Right ventricle myocardium inferior (tissue), 1 donor: ENCODE data around the gene TPGS1. TPM values are rescaled to one million over a fixed set of nuclear protein-coding genes. Genes with fewer than 3 reads are reported as not detected.

Experiments used
- ATAC-seq: fragments of 200-7000 bp; cut with Tn5 transposase; one replicate; pipeline ENCODE4 v1.9.1; 2020; ENCODE audit warnings: mild to moderate bottlenecking, moderate library complexity
- DNase-seq: peaks from one replicate; pipeline ENCODE4 v3.0.0; 2021; ENCODE audit errors: missing footprints
- intact Hi-C: fragments of 100-400 bp; cut with DNase I; formaldehyde crosslinking; loops from one replicate; pipeline ENCODE4 v1.11.0; 2022
- total RNA-seq: library from RNA; stranded (reverse); fragmentation: NEBNext Ultra II Directional; extraction: Animal tissue kit (Norgen Biotek cat#: 25700); gene quantifications from one replicate; pipeline ENCODE4 v1.2.1, GENCODE V29; 2021
- donor health status: DM: no; HTN: yes; CAD: no; lungs with severe emphysema.

TPGS1 gene
- total RNA-seq, 1 donor from 2014 or later = 10.3 TPM

- peak; percentile 91 for DNase-seq
- intact Hi-C loops = loop anchor here (2.0 to 5.0 kb wide), 3 partner anchors 26 to 100 kb away; partner anchors contain the start of genes BSG, POLRMT and TPGS1
- peak; percentile 65 for ATAC-seq
Measured at GRCh38 chr19:532561-533363, 25.5 kb downstream of the TPGS1 start.

DNA sequence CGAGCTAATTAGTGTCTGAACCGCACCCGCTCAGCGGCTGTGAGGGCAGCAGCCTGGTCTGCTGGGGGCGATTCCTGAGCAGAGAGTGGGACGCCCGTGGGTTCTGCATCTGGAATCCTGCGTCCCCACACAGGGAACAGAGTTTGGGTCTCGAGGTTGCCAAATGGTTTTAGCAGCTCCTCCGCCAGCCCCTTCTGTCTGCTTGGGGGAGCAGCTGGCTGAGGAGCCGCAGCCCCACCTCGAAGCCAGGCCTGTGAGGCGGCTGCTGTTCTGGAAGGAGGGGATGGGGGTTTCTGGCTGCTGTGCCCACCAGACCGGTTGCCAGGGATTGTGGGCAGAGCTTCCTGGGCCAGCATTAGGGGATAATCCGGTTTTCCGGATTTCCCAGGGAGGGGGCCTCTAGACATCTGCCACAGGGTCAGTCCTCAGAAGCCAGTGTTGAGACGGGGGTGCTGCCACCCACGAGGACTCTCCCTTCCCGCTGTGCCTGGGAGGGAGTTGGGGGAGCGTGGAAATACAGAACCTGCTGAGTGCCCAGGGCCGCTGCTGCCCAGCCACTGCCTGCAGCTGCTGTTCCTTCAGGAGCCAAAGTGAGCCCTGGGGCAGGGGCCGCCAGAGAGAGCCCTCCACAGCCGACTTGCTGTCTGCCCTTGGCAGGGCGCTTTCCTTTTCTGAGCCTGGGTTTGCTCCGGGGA is 26.2 kb downstream of the TPGS1 start:
- ATAC-seq = no peak
- peak; percentile 63 for DNase-seq
- intact Hi-C loops = loop anchor here (2.0 to 5.0 kb wide), 3 partner anchors 27 to 99 kb away; partner anchors contain the start of genes BSG, POLRMT and TPGS1

- intact Hi-C loops = loop anchor here (5.0 kb wide), 1 partner anchor 98 kb away; the partner anchor contains the start of gene POLRMT
Measured at GRCh38 chr19:534088-534487, 26.8 kb downstream of the TPGS1 start.

DNA sequence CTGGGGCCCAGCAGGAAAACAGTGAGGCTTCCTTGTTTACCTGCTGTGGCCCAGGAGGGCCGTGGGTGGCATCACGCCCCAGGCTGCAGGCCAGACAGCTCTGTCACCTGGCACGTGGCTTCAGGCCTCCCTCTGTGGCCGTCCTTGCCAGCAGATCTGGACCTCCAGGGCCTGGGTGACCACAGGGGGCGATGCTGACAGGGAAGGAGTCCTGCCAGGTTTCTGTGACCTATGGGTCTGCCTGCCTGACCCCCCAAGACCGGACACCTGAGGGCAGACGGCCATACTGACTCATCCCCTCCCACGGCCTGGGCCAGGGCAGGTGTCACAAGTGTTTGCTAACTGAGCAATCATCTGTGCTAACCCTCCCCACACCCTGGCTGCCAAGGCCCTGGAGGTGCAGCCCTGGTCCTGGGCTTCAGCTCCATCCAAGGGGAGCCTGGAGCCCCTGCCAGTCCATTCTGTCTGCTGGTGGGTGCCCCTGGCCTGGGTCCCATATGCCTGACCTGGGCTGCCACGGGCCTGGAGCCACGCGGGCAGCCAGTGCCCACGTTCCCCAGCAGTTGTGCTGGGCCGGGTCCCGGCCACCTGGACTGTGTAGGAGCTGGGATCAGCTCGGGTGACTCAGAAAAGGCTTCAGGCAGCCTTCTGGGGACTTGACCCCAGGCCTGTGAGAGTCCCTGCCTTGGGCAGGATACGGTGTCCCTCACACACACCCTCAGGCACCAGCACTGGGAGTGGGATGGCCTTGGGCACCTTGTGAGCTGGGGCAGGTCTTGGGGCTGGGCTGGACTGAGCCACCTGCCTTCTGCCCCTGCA is 27.9 kb downstream of the TPGS1 start:
- ATAC-seq (no peak), DNase-seq (peak; percentile 61)
- intact Hi-C loops = no loop called here

More at GRCh38 chr19:534088-534487, 26.8 kb downstream of the TPGS1 start:
- ATAC-seq = no peak
- no peak for DNase-seq

DNA sequence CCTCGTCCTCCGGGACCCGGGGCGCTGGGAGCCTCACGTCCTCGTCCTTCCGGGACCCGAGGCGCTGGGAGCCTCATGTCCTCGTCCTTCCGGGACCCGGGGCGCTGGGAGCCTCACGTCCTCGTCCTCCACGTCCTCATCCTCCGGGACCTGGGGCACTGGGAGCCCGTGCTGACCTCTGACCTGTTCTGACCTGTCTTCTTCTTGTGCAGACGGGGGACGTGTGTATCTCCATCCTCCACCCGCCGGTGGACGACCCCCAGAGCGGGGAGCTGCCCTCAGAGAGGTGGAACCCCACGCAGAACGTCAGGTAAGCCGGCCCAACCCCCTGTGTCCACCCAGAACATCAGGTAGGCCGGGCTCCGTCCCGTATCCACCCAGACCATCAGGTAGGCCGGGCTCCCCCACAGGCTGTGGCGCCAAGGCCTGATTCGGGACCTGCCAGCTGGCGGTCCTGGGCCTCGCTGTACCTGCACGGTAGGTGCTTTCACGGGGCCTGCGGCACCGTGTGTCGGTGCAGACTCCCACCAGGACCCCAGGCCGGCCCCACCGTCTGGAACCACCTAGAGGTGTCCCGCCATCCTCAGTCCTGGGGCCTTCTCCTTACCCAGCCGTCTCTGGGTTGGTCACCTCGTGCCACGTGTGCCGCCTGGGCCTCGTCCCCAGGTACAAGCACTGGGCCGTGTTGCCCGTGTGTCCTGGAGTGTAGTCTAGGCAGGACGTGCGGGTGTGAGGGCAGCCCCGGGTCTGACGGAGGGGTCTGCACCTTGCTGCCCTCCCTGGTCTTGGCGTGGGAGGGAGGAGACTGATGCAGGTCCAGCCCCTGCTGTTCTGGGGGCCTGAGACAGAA is 29.0 kb downstream of the TPGS1 start:
- intact Hi-C loops = no loop called here
- ATAC-seq = no peak
- DNase-seq = peak; percentile 56

GRCh38 chr19:536881-537404 is 29.6 kb downstream of the TPGS1 start:
- intact Hi-C loops = no loop called here
- ATAC-seq = no peak
- no peak for DNase-seq

GRCh38 chr19:538641-539428 is 31.5 kb downstream of the TPGS1 start:
- peak; percentile 62 for DNase-seq
- intact Hi-C loops = no loop called here
- no peak for ATAC-seq

GRCh38 chr19:539429-540030 is 32.2 kb downstream of the TPGS1 start:
- ATAC-seq = no peak
- intact Hi-C loops = no loop called here
- DNase-seq = no peak

DNA sequence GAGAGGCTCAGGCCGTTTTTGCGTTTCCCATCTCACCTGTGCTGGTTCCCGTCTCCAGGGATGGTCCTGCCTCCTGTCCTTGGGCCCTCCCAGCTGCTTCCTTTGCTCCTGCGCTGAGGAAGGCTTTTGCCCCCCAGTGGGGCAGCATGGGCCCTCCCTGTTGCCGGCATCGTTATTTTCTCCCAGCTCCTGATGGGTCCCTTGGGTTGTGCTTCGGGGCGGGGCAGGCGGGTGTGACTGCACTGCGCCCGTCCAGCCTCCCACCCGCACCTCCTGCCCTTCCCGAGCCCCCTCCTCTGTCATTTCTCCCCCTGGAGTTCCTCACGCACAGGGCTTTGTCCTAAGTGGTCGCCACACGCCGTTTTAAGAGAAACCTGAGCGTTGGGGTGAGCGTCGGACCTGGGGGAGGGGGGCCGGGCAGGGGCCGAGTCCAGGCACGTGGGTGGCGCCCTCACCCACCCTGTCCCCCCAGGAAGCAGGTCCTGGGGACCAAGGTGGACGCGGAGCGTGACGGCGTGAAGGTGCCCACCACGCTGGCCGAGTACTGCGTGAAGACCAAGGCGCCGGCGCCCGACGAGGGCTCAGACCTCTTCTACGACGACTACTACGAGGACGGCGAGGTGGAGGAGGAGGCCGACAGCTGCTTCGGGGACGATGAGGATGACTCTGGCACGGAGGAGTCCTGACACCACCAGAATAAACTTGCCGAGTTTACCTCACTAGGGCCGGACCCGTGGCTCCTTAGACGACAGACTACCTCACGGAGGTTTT is 33.8 kb downstream of the TPGS1 start:
- DNase-seq (peak; percentile 62), ATAC-seq (no peak)
- intact Hi-C loops = no loop called here

GRCh38 chr19:541699-542098 is 34.4 kb downstream of the TPGS1 start:
- DNase-seq = peak; percentile 54
- ATAC-seq = no peak
- intact Hi-C loops = no loop called here

DNA sequence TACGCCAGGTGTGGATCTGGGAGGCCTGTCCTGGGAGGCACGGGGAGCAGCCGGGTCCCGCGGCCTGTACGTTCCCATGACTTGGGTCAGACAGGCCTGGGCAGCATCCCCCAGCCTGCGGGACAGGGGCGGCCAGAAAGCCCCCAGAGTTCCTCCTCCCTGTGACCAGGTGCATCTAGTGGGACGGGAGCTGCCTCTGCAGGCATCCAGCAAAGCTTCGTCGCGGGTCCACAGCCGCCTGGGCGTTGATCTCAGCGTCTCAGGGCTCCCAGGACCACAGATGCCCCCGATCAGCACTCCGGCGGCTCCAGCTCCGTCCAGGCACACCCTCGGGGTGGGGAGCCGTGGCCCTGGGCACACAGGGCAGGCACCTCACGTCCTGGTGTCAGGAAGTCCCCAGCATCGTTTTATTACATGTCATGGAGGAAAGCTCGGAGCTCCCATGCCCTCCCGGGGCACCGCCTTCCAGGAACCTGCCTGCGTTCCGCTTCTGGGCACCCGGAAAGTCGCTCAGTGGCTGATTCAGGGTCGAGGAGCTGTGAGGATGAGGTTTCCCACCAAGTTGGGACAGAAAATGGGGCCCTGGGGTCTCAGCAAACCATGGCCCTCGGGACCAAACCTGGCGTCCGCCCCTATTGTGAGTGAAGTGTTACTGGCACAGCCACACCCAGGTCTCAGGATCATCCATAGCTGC is 35.0 kb downstream of the TPGS1 start:
- intact Hi-C loops = no loop called here
- DNase-seq (peak; percentile 66), ATAC-seq (no peak)

DNA sequence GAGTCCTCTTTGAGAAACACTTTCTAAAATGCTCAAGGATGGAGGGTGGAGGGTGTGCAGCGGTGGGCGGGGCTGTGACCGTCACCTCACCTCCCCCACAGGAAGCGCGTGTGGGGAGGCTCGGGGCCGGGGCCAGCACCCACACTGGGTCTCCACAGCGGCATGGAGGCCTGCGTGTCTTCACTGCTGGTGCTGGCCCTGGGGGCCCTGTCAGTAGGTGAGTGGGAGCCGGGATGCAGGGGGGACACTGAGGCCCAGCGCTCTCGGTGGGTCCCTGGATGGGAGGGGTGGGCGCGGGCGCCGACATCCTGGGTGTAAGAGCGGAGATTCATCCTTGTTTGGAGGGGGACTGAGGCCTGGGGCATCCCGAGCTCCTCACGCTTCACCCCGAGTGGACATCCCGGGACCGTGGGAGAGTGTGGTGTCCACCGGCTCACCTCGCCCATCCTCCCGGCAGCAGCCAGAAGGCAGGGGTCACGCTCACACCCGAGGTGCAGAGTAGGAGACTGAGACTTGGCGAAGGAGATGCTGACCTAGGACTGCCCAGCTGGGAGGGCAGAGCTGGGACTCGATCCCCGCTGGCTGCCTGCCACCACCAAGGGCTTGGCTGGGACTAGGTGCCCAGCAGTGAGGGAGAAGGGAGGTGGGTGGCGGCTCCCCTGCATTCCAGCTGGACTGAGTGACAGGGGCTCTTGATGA is 36.8 kb downstream of the TPGS1 start, which contains the start of gene GZMM:
GZMM (plus strand) TSS at position 144 of the 699 bp plus-strand sequence; CDS start at position 163, 19 bp downstream.
- intact Hi-C loops = no loop called here
- DNase-seq (peak; percentile 62), ATAC-seq (peak; percentile 22)

DNA sequence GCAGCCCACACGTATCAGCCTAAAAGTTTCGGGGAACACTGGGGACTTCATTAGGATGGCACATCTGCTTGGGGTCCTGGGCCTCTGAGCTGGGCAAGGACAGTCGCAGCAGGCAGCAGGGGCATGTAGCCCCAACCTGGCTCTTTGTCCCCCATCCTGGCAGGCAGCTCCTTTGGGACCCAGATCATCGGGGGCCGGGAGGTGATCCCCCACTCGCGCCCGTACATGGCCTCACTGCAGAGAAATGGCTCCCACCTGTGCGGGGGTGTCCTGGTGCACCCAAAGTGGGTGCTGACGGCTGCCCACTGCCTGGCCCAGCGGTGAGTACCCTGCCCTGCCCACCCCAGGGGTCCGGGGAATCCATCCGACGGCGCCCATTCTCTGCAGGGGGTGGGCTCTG is 39.8 kb downstream of the TPGS1 start:
- intact Hi-C loops = no loop called here
- DNase-seq (no peak), ATAC-seq (no peak)

GRCh38 chr19:547836-548720 is 40.8 kb downstream of the TPGS1 start:
- intact Hi-C loops = no loop called here
- no peak for DNase-seq
- no peak for ATAC-seq
